GM19328 (cell line): ENCODE results near the gene ARPC5.
A peak's percentile ranks its signal among the peaks of the same experiment; 100 is the strongest.
"Not testable (repeated sequence)": the region's sequence is repeated elsewhere in the genome, so short reads cannot be mapped to it uniquely, and the experiment has no call there.

ENCODE experiments used
- ATAC-seq: cut with Tn5 transposase; IDR thresholded peaks from one replicate; pipeline ENCODE4 v1.9.1; 2021; ENCODE audit warnings: mild to moderate bottlenecking, moderate library complexity; ENCODE audit not compliant: unreplicated experiment

Gene ARPC5

GRCh38 chr1:183612975-183613374 is 22.6 kb downstream of the ARPC5 start:
- ATAC-seq: not testable (repeated sequence)

- ATAC-seq: no peak
Measured at GRCh38 chr1:183612407-183612806, 23.2 kb downstream of the ARPC5 start.

GRCh38 chr1:183611021-183611420 is 24.6 kb downstream of the ARPC5 start:
- ATAC-seq: no peak

- ATAC-seq: no peak
Measured at GRCh38 chr1:183609759-183610452, 25.7 kb downstream of the ARPC5 start.

GRCh38 chr1:183609313-183609712 is 26.3 kb downstream of the ARPC5 start:
- ATAC-seq: peak; percentile 55

GRCh38 chr1:183607322-183607980 is 28.1 kb downstream of the ARPC5 start:
- ATAC-seq: no peak

GRCh38 chr1:183605904-183606303 is 29.7 kb downstream of the ARPC5 start:
- no peak for ATAC-seq

- ATAC-seq: no peak
Measured at GRCh38 chr1:183604815-183605214, 30.8 kb downstream of the ARPC5 start.

- no peak for ATAC-seq
Measured at GRCh38 chr1:183604038-183604808, 31.4 kb downstream of the ARPC5 start.

- no peak for ATAC-seq
Measured at GRCh38 chr1:183602510-183602909, 33.1 kb downstream of the ARPC5 start.

GRCh38 chr1:183600634-183601033 is 34.9 kb downstream of the ARPC5 start:
- ATAC-seq: no peak

- no peak for ATAC-seq
Measured at GRCh38 chr1:183600136-183600535, 35.4 kb downstream of the ARPC5 start.

GRCh38 chr1:183598386-183598785 is 37.2 kb downstream of the ARPC5 start:
- no peak for ATAC-seq

- ATAC-seq: no peak
Measured at GRCh38 chr1:183597656-183598347, 37.8 kb downstream of the ARPC5 start.

GRCh38 chr1:183596500-183596899 is 39.1 kb downstream of the ARPC5 start:
- no peak for ATAC-seq

GRCh38 chr1:183595537-183595936 is 40.0 kb downstream of the ARPC5 start:
- no peak for ATAC-seq

- peak; percentile 46 for ATAC-seq
Measured at GRCh38 chr1:183593356-183593755, 42.2 kb downstream of the ARPC5 start.

GRCh38 chr1:183592733-183593132 is 42.9 kb downstream of the ARPC5 start:
- no peak for ATAC-seq

- peak; percentile 72 for ATAC-seq
Measured at GRCh38 chr1:183590244-183591191, 45.1 kb downstream of the ARPC5 start, which contains the start of gene NCF2. NCF2 (minus strand) TSS chr1:183590459; CDS start chr1:183590329, 130 bp downstream.

- no peak for ATAC-seq
Measured at GRCh38 chr1:183589874-183590243, 45.7 kb downstream of the ARPC5 start.
